ENCODE measurements around the gene ACVR2A.

The ACVR2A gene

DNA sequence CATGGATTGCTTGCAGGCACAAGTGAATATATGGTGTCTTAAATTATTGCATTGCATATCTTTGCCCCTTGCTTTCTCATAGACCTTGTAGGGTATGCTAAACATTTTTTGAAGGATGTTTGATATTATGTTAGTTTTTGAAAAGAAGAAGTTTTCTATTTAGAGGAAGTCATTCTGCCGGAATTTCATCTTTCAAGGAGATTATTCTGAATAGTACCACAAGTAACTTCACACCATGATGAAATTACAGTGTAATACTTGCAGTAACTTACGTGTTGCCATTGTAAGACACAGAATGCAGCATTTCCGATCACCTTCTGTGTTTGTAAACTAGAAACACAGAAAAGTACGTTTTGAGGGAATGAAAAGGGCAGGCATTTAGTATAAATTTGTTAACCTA is 71.9 kb downstream of the ACVR2A start:
- no peaks in the 10 kb centered on the region for H3K9me3 ChIP-seq
- no peak for DNase-seq (ENCODE audit: low spot score in 2 of 2)
- peaks cover 4% of the 10 kb centered on the region; the same call in 1 of the 2 replicates for H3K36me3 ChIP-seq (replicated peaks)
- in situ Hi-C loops (cut with MboI; ENCODE audit: low sequenced_read_pairs) = loop anchor here (10.0 to 25.0 kb wide), 3 partner anchors 829 to 1182 kb away; no protein-coding TSS in a partner anchor
- H3K27me3 ChIP-seq (ENCODE audit: low read depth) = no peaks in the 10 kb centered on the region
- H3K4me1 ChIP-seq = no peaks in the 10 kb centered on the region; the same call in 1 of the 2 replicates
- no peak overlapping the region for H3K4me3 ChIP-seq

DNA sequence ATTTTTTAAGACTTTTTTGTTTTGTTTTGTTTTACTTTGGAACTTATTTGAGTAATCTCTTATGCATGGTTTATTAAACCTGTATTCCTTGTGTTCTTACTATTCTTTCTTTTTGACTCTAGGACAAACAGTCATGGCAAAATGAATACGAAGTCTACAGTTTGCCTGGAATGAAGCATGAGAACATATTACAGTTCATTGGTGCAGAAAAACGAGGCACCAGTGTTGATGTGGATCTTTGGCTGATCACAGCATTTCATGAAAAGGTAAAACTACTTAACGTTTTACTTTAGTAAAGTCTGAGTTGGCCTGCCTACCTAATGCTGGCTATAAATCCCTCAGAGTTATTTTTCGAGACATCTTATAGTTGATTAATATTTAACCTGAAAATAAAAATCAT is 72.3 kb downstream of the ACVR2A start:
- DNase-seq (ENCODE audit: low spot score in 2 of 2) = no peak
- H3K4me3 ChIP-seq = no peak overlapping the region
- H3K36me3 ChIP-seq (replicated peaks) = peaks cover 4% of the 10 kb centered on the region; the same call in 1 of the 2 replicates
- no peaks in the 10 kb centered on the region for H3K27me3 ChIP-seq (ENCODE audit: low read depth)
- H3K4me1 ChIP-seq = no peaks in the 10 kb centered on the region; the same call in 1 of the 2 replicates
- H3K9me3 ChIP-seq = no peaks in the 10 kb centered on the region
- in situ Hi-C loops (cut with MboI; ENCODE audit: low sequenced_read_pairs) = loop anchor here (10.0 to 25.0 kb wide), 3 partner anchors 830 to 1182 kb away; no protein-coding TSS in a partner anchor

DNA sequence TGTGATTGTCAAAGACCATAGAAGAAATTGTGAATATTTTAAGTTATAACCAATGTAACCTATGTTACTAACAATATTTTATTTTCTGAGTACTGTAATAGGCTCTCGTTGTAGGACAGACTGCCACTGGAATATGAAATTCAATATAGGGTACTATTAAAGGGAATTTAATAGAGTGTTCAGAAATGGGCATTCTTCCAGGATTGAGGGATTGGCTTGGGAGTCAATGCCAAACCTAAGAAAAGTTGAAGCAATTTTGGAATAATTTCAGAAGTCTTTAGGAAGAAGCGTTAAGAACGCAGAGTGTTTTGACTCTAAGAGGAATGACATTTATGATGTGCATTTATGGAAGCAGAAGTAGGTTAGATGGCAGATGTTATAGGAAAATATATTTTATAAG is 79.0 kb downstream of the ACVR2A start:
- Histone ChIP-seq H3K36me3 (replicated peaks) (peaks cover 19% of the 10 kb centered on the region), H3K4me3 (no peak overlapping the region), H3K9me3 (no peaks in the 10 kb centered on the region), H3K27me3 (ENCODE audit: low read depth) (no peaks in the 10 kb centered on the region), H3K4me1 (no peaks in the 10 kb centered on the region)
- in situ Hi-C loops (cut with MboI; ENCODE audit: low sequenced_read_pairs) = loop anchor here (25.0 kb wide), 2 partner anchors 837 to 1012 kb away; no protein-coding TSS in a partner anchor
- DNase-seq (ENCODE audit: low spot score in 2 of 2) = no peak

DNA sequence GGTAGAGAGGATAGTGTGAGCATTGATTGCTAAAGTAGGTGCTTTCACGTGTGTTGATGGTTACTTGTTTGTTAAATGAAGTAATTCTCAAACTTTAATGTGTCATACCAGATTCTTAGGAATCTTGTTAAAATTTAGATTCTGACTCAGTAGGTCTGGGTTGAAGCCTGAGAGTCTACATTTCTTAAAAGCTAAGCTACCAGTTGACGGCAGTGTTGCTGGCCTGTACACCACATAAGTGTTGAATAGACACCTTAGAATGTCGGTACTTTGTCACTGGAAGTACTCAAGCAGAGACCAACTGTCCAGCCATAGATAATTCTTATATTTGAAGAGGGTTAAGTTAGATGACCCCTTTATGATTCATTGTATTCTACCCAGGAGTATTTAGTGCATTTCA is 79.8 kb downstream of the ACVR2A start:
- in situ Hi-C loops (cut with MboI; ENCODE audit: low sequenced_read_pairs) = loop anchor here (25.0 kb wide), 2 partner anchors 837 to 1012 kb away; no protein-coding TSS in a partner anchor

DNA sequence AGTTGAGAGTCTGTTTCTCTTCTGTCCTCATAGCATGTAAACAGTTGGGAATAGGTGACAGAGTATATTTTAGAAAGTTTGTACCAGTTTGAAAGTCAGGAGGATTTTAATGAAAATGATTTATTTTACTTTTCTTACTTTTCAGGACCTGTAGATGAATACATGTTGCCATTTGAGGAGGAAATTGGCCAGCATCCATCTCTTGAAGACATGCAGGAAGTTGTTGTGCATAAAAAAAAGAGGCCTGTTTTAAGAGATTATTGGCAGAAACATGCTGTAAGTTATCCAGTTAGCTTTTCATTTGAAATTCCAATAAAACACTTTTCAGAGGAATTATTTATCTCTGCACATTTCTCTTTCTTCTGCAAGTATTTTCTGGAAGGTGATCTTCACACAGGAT is 81.1 kb downstream of the ACVR2A start:
- no peaks in the 10 kb centered on the region for H3K27me3 ChIP-seq (ENCODE audit: low read depth)
- H3K36me3 ChIP-seq (replicated peaks) = peaks cover 14% of the 10 kb centered on the region
- in situ Hi-C loops (cut with MboI; ENCODE audit: low sequenced_read_pairs) = no loop called here
- no peaks in the 10 kb centered on the region for H3K9me3 ChIP-seq
- H3K4me3 ChIP-seq = no peak overlapping the region
- DNase-seq (ENCODE audit: low spot score in 2 of 2) = no peak
- H3K4me1 ChIP-seq = no peaks in the 10 kb centered on the region

More for the DNA sequence above, 79.8 kb downstream of the ACVR2A start:
- Histone ChIP-seq H3K9me3 (no peaks in the 10 kb centered on the region), H3K27me3 (ENCODE audit: low read depth) (no peaks in the 10 kb centered on the region), H3K4me1 (no peaks in the 10 kb centered on the region), H3K4me3 (no peak overlapping the region), H3K36me3 (replicated peaks) (peaks cover 19% of the 10 kb centered on the region)
- DNase-seq (ENCODE audit: low spot score in 2 of 2) = no peak

DNA sequence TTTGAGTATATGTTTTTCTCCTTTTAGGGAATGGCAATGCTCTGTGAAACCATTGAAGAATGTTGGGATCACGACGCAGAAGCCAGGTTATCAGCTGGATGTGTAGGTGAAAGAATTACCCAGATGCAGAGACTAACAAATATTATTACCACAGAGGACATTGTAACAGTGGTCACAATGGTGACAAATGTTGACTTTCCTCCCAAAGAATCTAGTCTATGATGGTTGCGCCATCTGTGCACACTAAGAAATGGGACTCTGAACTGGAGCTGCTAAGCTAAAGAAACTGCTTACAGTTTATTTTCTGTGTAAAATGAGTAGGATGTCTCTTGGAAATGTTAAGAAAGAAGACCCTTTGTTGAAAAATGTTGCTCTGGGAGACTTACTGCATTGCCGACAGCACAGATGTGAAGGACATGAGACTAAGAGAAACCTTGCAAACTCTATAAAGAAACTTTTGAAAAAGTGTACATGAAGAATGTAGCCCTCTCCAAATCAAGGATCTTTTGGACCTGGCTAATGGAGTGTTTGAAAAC is 82.3 kb downstream of the ACVR2A start:
- Histone ChIP-seq H3K36me3 (replicated peaks) (peaks cover 14% of the 10 kb centered on the region), H3K9me3 (no peaks in the 10 kb centered on the region), H3K27me3 (ENCODE audit: low read depth) (no peaks in the 10 kb centered on the region), H3K4me1 (no peaks in the 10 kb centered on the region), H3K4me3 (no peak overlapping the region)
- in situ Hi-C loops (cut with MboI; ENCODE audit: low sequenced_read_pairs) = no loop called here
- DNase-seq (ENCODE audit: low spot score in 2 of 2) = no peak

DNA sequence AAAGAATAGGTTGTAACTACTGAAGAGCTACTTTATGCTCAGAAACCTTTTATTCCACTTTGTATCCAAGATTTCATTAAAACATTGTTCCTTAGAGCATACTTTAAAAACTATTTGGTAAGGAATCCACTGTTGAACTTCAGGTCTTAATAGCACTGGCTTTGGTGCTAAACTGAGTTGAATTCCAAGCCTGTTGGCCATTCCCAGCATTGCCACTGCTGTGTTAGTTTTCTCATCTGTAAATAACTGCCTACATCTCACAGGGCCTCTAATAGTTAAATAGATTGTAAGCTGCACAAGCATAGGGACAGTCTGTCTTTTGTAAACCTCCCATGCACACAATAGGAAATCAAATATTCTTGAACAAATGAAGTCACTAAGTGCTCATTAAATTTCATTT is 89.1 kb downstream of the ACVR2A start:
- peaks cover 37% of the 10 kb centered on the region for H3K36me3 ChIP-seq (replicated peaks)
- no peak overlapping the region for H3K4me3 ChIP-seq
- in situ Hi-C loops (cut with MboI; ENCODE audit: low sequenced_read_pairs) = no loop called here
- H3K4me1 ChIP-seq = no peaks in the 10 kb centered on the region
- H3K9me3 ChIP-seq = no peaks in the 10 kb centered on the region
- H3K27me3 ChIP-seq (ENCODE audit: low read depth) = no peaks in the 10 kb centered on the region
- DNase-seq (ENCODE audit: low spot score in 2 of 2) = no peak

DNA sequence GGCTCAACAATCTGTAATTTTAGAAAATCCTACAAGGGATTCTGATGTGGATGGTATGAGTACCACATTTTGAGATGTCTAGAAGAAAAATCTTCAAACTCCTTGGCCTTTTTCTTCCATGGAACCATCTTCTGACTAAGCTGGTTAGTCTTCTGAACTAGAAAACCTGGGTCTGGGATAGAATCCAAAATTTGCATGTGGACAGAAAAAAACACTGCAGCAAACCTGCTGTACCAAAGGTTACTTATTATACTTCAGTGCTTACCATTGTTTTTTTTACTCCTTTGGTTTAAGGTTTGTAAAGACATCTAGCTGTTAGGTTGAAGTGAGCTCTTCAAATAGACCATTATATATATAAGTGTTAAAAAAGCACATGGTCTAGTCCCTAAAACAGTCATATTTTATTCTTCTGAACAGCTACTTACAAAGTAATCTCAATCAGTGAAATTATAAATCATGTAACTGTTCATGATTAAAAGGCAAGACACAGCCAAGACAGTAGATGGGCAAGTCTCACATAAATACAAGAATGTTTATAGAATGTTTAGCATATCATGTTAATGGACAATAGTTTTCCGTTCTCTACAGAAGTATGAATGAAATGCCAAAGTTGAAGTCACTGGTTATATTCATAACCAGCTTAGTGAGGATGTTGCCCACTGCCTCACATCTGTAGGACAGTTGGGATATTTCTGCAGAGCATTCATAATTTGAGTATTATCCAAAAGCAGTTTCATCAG is 90.2 kb downstream of the ACVR2A start:
- Histone ChIP-seq H3K4me3 (no peak overlapping the region), H3K36me3 (replicated peaks) (peaks cover 37% of the 10 kb centered on the region), H3K4me1 (no peaks in the 10 kb centered on the region), H3K9me3 (no peaks in the 10 kb centered on the region), H3K27me3 (ENCODE audit: low read depth) (no peaks in the 10 kb centered on the region)
- no peak for DNase-seq (ENCODE audit: low spot score in 2 of 2)
- in situ Hi-C loops (cut with MboI; ENCODE audit: low sequenced_read_pairs) = no loop called here

DNA sequence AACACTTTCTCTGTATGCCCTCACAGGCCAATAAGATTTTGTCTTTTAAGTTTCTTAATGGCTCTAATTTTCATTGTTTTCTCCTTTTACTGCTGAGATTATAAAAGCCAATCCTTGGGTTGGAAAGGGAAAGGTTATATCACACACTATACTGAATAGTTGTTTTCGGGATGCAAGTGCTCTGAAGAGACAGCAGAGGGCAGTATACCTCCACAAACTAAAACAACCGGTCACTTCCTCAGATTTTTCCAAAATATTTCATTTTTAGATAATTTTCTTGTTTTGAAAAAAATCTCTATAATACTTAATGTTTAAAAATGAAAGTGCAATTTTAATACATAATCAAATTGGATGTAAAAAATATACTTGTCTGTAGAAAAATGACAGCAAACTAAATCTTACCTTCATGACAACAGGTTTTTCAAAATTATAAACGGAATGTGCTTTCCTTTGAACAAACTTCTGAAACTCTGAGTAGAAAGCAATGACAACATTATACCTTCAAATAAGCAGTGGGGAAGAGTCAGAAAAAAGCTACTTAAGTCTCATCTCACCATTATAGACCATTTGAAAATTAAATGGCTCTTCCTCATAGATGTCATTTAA is 93.0 kb downstream of the ACVR2A start:
- Histone ChIP-seq H3K9me3 (no peaks in the 10 kb centered on the region), H3K4me3 (no peak overlapping the region), H3K4me1 (no peaks in the 10 kb centered on the region), H3K36me3 (replicated peaks) (peaks cover 44% of the 10 kb centered on the region), H3K27me3 (ENCODE audit: low read depth) (no peaks in the 10 kb centered on the region)
- in situ Hi-C loops (cut with MboI; ENCODE audit: low sequenced_read_pairs) = no loop called here
- peak in 1 of 2 experiments; percentile 49 for DNase-seq (ENCODE audit: low spot score in 2 of 2)

DNA sequence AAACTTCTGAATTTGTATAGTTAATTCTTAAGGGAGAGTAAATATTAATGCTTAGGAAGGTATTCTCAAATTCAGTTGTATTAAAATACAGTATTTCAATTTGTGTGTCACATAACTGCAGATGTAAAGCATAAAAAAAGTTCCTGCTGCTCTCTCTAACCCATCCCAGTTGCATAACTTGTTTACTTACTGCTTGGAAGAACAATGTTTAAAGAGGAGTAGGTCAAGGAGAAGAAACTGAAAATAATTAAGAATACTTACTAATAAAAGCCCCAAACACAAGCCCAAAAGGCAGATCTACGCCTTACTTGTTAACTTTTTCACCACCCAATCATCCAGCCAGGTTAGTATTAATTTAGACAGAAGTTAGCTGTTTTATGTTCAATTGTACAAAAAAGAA is 94.5 kb downstream of the ACVR2A start:
- no peak for DNase-seq (ENCODE audit: low spot score in 2 of 2)
- no peaks in the 10 kb centered on the region for H3K27me3 ChIP-seq (ENCODE audit: low read depth)
- H3K36me3 ChIP-seq (replicated peaks) = peaks cover 44% of the 10 kb centered on the region
- no peak overlapping the region for H3K4me3 ChIP-seq
- in situ Hi-C loops (cut with MboI; ENCODE audit: low sequenced_read_pairs) = no loop called here
- H3K9me3 ChIP-seq = no peaks in the 10 kb centered on the region
- no peaks in the 10 kb centered on the region for H3K4me1 ChIP-seq

DNA sequence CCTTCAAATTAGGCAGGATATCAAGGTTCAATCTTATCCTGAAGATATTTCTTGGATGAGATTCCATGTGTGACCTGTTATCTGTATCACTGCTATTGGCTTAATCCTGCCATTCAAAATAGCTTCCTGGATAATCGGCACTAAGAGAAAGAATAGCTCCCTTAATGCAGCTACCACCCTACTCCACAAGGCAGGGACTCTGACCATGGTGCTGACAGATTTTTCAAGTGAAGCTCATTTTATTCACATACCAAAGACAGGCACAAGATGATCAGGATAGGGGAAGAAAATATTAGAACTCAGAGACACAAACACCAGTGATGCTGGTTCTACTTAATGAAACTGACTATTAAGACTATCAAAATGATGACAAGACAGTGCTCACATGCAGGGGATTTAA is 100.8 kb downstream of the ACVR2A start:
- no peak for DNase-seq (ENCODE audit: low spot score in 2 of 2)
- in situ Hi-C loops (cut with MboI; ENCODE audit: low sequenced_read_pairs) = no loop called here
- peaks cover 16% of the 10 kb centered on the region for H3K36me3 ChIP-seq (replicated peaks)
- no peak overlapping the region for H3K4me3 ChIP-seq
- H3K27me3 ChIP-seq (ENCODE audit: low read depth) = no peaks in the 10 kb centered on the region
- H3K9me3 ChIP-seq = no peaks in the 10 kb centered on the region
- no peaks in the 10 kb centered on the region for H3K4me1 ChIP-seq

DNA sequence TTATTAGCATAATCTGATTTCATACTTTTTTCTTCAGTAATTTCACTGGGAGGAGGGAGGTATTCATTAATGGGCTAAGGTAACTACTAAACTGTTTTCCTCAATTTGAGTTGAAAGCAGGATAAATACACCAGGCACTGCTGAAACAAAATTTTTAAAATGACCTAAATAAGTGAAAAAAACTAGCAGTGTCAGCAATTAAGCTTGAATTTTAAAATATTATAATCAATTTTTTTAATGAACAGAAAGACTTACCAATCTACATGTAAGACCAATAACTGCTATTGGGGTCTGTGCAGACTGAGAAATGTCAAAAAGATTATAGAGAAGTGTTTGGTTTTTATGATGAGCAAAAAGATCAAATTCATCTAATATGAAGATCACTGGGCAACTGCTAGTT is 107.3 kb downstream of the ACVR2A start:
- H3K4me3 ChIP-seq = no peak overlapping the region
- DNase-seq (ENCODE audit: low spot score in 2 of 2) = no peak
- no peaks in the 10 kb centered on the region for H3K9me3 ChIP-seq
- H3K4me1 ChIP-seq = no peaks in the 10 kb centered on the region
- peaks cover 4% of the 10 kb centered on the region for H3K36me3 ChIP-seq (replicated peaks)
- in situ Hi-C loops (cut with MboI; ENCODE audit: low sequenced_read_pairs) = loop anchor here (25.0 kb wide), 1 partner anchor 1035 kb away; no protein-coding TSS in a partner anchor
- no peaks in the 10 kb centered on the region for H3K27me3 ChIP-seq (ENCODE audit: low read depth)

DNA sequence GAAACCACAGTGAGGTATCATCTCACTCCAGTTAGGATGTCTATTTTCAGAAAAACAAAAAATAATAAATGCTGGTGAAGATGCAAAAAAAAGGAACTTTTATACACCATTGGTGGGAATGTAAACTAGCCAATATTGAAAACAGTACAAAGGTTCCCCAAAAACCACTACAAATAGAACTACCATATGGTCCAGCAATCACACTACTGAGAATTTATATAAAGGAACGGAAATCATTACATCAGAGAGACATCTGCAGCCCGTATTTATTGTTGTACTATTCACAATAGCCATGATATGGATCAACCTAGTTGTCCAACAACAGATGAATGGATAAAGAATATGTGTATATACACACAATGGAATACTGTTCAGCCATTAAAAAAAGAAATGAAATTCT is 123.7 kb downstream of the ACVR2A start:
- Histone ChIP-seq H3K36me3 (replicated peaks) (peaks cover 7% of the 10 kb centered on the region; the same call in 1 of the 2 replicates), H3K27me3 (ENCODE audit: low read depth) (no peaks in the 10 kb centered on the region), H3K9me3 (no peaks in the 10 kb centered on the region), H3K4me1 (peaks cover under 1% of the 10 kb centered on the region; the same call in 1 of the 2 replicates), H3K4me3 (no peak overlapping the region)
- in situ Hi-C loops (cut with MboI; ENCODE audit: low sequenced_read_pairs) = loop anchor here (25.0 kb wide), 1 partner anchor 1019 kb away; no protein-coding TSS in a partner anchor
- DNase-seq (ENCODE audit: low spot score in 2 of 2) = no peak

DNA sequence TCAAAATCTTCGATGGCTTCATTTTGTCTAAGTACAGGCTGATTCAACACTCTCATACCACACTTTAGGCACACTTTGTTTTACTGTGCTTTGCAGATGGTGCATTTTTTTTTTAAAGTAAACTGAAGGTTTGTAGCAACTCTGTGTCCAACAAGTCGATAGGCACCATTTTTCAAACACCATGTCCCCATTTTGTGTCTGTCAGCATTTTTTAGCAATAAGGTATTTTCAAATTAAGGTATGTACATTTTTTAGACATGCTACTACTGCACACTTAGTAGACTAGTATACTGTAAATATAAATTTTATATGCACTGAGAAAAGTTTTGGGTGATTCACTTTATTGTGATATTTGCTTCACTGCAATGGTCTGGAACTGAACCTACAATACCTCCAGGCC is 131.3 kb downstream of the ACVR2A start:
- no peak for DNase-seq (ENCODE audit: low spot score in 2 of 2)
- Histone ChIP-seq H3K9me3 (no peaks in the 10 kb centered on the region), H3K36me3 (replicated peaks) (peaks cover 3% of the 10 kb centered on the region; the same call in 1 of the 2 replicates), H3K4me3 (no peak overlapping the region), H3K4me1 (peaks cover 16% of the 10 kb centered on the region), H3K27me3 (ENCODE audit: low read depth) (no peaks in the 10 kb centered on the region)
- in situ Hi-C loops (cut with MboI; ENCODE audit: low sequenced_read_pairs) = loop anchor here (25.0 kb wide), 1 partner anchor 536 kb away; no protein-coding TSS in a partner anchor

Measured in HAP-1 (cell line).